Measurements from ENCODE around the gene ERICH4.

GRCh38 chr19:41436674-41436951, 6.3 kb upstream of the ERICH4 start:
- TF ChIP-seq, protein P1, sequence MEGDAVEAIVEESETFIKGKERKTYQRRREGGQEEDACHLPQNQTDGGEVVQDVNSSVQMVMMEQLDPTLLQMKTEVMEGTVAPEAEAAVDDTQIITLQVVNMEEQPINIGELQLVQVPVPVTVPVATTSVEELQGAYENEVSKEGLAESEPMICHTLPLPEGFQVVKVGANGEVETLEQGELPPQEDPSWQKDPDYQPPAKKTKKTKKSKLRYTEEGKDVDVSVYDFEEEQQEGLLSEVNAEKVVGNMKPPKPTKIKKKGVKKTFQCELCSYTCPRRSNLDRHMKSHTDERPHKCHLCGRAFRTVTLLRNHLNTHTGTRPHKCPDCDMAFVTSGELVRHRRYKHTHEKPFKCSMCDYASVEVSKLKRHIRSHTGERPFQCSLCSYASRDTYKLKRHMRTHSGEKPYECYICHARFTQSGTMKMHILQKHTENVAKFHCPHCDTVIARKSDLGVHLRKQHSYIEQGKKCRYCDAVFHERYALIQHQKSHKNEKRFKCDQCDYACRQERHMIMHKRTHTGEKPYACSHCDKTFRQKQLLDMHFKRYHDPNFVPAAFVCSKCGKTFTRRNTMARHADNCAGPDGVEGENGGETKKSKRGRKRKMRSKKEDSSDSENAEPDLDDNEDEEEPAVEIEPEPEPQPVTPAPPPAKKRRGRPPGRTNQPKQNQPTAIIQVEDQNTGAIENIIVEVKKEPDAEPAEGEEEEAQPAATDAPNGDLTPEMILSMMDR (IDR thresholded peaks at IDR 0.05) = no peak
- TF ChIP-seq POLR2A (IDR thresholded peaks at IDR 0.05) = no peak

Data from gastroesophageal sphincter (tissue), 3 donors.